AG04450 (cell line): ENCODE results near the gene PLXNA2. TPM values are rescaled to one million over a fixed set of nuclear protein-coding genes. Genes with fewer than 3 reads are reported as not detected.

Source experiments
- CTCF ChIA-PET: fragments of 300-600, 350-600 bp; formaldehyde crosslinking; extraction: SDS; loops from one replicate; lab custom pipeline; 2022; ENCODE audit warnings: antibody characterized with exemption, inconsistent platforms; lab: Charles Lee
- POLR2A ChIA-PET: fragments of 350-600 bp; formaldehyde crosslinking; extraction: SDS; loops from one replicate; lab custom pipeline; 2021; ENCODE audit warnings: antibody characterized with exemption, inconsistent platforms; lab: Yijun Ruan, JAX
- DNase-seq: peaks from one replicate; pipeline ENCODE4 v3.0.0-alpha.2; 2011; ENCODE audit warnings: low read depth, low spot score
- H3K27ac ChIP-seq: one replicate; pipeline ENCODE4 v1.5.1; 2012; ENCODE audit warnings: low read depth, low read length, control low read depth
- H3K27me3 ChIP-seq: one replicate; pipeline ENCODE4 v1.6.0; 2012; ENCODE audit warnings: low read length; ENCODE audit not compliant: control insufficient read depth, insufficient read depth
- H3K4me3 ChIP-seq: 2 replicates; pipeline ENCODE4 v1.5.1; 2011; ENCODE audit warnings: mild to moderate bottlenecking, low read depth, low read length, control low read depth
- H3K9me3 ChIP-seq: 2 replicates; pipeline ENCODE4 v1.5.1; 2012; ENCODE audit warnings: low read length; ENCODE audit not compliant: control insufficient read depth, insufficient read depth
- CTCF ChIP-seq: IDR thresholded peaks from 2 replicates; pipeline ENCODE4 v1.5.1; 2011; ENCODE audit warnings: low read depth, low read length, control low read depth, inconsistent platforms
- polyA plus RNA-seq: library from polyadenylated mRNA; depleted of rRNA; stranded (reverse); fragments of >200 nt; gene quantifications from 2 replicates; pipeline ENCODE4 v1.2.3, GENCODE V29; 2011

PLXNA2 gene
- polyA plus RNA-seq, 1 experiment = 0.10 TPM

GRCh38 chr1:208009706-208010444, 234.3 kb downstream of the PLXNA2 start:
- DNase-seq = no peak
- no peaks in the 10 kb centered on the region for H3K9me3 ChIP-seq
- POLR2A ChIA-PET = no interaction called here
- H3K27ac ChIP-seq = no peak overlapping the region
- CTCF ChIA-PET = interaction anchor here (1.2 to 4.6 kb wide), 5 partner anchors 12 to 236 kb away, joined by 3 to 31 read pairs (median 4); no protein-coding TSS in a partner anchor
- TF ChIP-seq CTCF = no peak
- no peak overlapping the region for H3K4me3 ChIP-seq
- H3K27me3 ChIP-seq = no peaks in the 10 kb centered on the region

GRCh38 chr1:208009303-208009702, 234.9 kb downstream of the PLXNA2 start:
- POLR2A ChIA-PET = no interaction called here
- Histone ChIP-seq H3K4me3 (no peak overlapping the region), H3K9me3 (no peaks in the 10 kb centered on the region), H3K27me3 (no peaks in the 10 kb centered on the region), H3K27ac (no peak overlapping the region)
- CTCF ChIA-PET = interaction anchor here (1.2 to 4.6 kb wide), 5 partner anchors 12 to 236 kb away, joined by 3 to 31 read pairs (median 4); no protein-coding TSS in a partner anchor
- no peak for TF ChIP-seq CTCF
- DNase-seq = no peak

- no peak for DNase-seq
- POLR2A ChIA-PET = no interaction called here
Observed at GRCh38 chr1:208008534-208008933, 235.7 kb downstream of the PLXNA2 start.

GRCh38 chr1:208007938-208008342, 236.2 kb downstream of the PLXNA2 start:
- Histone ChIP-seq H3K27me3 (no peaks in the 10 kb centered on the region), H3K4me3 (no peak overlapping the region), H3K27ac (no peak overlapping the region), H3K9me3 (no peaks in the 10 kb centered on the region)
- no peak for DNase-seq
- POLR2A ChIA-PET = no interaction called here
- TF ChIP-seq CTCF = no peak
- CTCF ChIA-PET = interaction anchor here (0.7 to 4.6 kb wide), 9 partner anchors 10 to 237 kb away, joined by 3 to 31 read pairs (median 4); no protein-coding TSS in a partner anchor

More at GRCh38 chr1:208008534-208008933, 235.7 kb downstream of the PLXNA2 start:
- H3K27ac ChIP-seq = no peak overlapping the region
- TF ChIP-seq CTCF = no peak
- H3K27me3 ChIP-seq = no peaks in the 10 kb centered on the region
- no peaks in the 10 kb centered on the region for H3K9me3 ChIP-seq
- CTCF ChIA-PET = interaction anchor here (1.3 to 4.6 kb wide), 8 partner anchors 11 to 237 kb away, joined by 3 to 31 read pairs (median 6); no protein-coding TSS in a partner anchor
- no peak overlapping the region for H3K4me3 ChIP-seq
